Neutrophil (primary cell): ENCODE data around the gene RMDN2.
"Not testable (repeated sequence)": the region's sequence is repeated elsewhere in the genome, so short reads cannot be mapped to it uniquely, and the experiment has no call there.

Experiments
- H3K27ac ChIP-seq: fragments of 200-600 bp; sonication (generic); 2 replicates; pipeline ENCODE4 v1.5.1; 2016; ENCODE audit warnings: mild to moderate bottlenecking, moderate library complexity
- H3K27me3 ChIP-seq: fragments of 200-600 bp; sonication (generic); 2 replicates; pipeline ENCODE4 v1.6.0; 2016; ENCODE audit warnings: mild to moderate bottlenecking
- H3K36me3 ChIP-seq: fragments of 200-600 bp; sonication (generic); 2 replicates; pipeline ENCODE4 v1.5.1; 2017
- H3K4me1 ChIP-seq, 2 experiments: fragments of 200-600 bp in 1 of 2; sonication (generic) in 1 of 2; 1 replicate in 1 of 2; 2 replicates in 1 of 2; pipeline versions ENCODE4 v1.5.1 to v1.6.1; 2013 to 2016; ENCODE audit warnings: low read depth in 1 of 2, low read length in 1 of 2, mild to moderate bottlenecking in 1 of 2, moderate library complexity in 1 of 2; ENCODE audit not compliant: control insufficient read depth in 1 of 2, insufficient read depth in 1 of 2
- H3K4me3 ChIP-seq, 2 experiments: fragments of 200-600 bp in 1 of 2; sonication (generic) in 1 of 2; 1 replicate in 1 of 2; 2 replicates in 1 of 2; pipeline ENCODE4 v1.5.1; 2013 to 2016; ENCODE audit warnings: low read depth in 1 of 2, low read length in 1 of 2, mild to moderate bottlenecking in 1 of 2, moderate library complexity in 1 of 2
- H3K9me3 ChIP-seq: fragments of 200-600 bp; sonication (generic); 2 replicates; pipeline ENCODE4 v1.5.1; 2016
- TF ChIP-seq, protein P1 (sequence below): fragments of 200-600 bp; sonication (generic); IDR thresholded peaks from 2 replicates; pipeline ENCODE4 v1.5.1; 2016; ENCODE audit warnings: antibody characterized with exemption

The RMDN2 gene

DNA sequence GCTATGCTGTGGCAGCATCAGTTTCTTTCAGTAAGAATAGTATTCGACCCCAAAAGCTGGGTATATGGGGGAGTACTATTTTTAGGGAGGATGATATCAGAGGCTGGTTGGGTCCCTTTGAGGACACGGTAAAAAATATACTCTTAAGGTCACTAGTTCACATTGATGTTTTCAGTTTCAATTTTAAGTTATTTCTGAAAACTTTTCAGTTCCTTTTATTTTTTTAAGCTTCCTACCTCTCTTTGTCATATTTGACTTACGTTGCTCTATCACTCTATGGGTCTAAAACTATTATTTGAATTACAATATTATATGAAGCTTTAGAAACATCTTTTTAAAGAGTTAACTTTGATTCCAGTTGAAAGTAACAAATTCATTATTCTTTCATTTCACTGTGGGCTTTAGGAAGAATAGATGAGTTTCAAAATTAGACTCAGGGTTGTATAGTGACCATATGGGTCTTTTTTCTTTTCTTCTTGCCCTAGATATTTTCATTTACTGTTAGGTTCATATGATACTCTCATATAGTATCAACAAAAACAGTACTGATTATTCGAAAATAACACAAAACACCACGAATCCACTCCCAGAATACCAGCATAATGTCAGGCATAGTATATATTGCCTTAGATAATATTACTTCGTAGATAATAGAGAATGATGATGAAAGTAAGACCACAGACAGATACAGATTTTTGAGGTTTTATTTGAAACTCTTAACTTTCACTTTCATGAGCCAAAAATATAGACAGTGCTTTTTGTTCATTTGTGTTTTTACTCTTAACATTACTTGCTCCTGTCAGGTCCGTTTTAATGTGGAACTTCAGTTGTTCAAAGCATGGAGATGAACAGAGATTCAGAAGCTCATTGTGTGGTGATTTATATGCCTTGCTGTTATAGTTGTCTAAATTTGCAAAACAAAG lies 9.8 kb downstream of the RMDN2 start:
- no peak overlapping the region for H3K4me3 ChIP-seq
- no peak overlapping the region for H3K27ac ChIP-seq
- H3K9me3 ChIP-seq = no peaks in the 10 kb centered on the region
- no peaks in the 10 kb centered on the region for H3K36me3 ChIP-seq
- no peaks in the 10 kb centered on the region for H3K4me1 ChIP-seq
- no peaks in the 10 kb centered on the region for H3K27me3 ChIP-seq
- TF ChIP-seq, protein P1, sequence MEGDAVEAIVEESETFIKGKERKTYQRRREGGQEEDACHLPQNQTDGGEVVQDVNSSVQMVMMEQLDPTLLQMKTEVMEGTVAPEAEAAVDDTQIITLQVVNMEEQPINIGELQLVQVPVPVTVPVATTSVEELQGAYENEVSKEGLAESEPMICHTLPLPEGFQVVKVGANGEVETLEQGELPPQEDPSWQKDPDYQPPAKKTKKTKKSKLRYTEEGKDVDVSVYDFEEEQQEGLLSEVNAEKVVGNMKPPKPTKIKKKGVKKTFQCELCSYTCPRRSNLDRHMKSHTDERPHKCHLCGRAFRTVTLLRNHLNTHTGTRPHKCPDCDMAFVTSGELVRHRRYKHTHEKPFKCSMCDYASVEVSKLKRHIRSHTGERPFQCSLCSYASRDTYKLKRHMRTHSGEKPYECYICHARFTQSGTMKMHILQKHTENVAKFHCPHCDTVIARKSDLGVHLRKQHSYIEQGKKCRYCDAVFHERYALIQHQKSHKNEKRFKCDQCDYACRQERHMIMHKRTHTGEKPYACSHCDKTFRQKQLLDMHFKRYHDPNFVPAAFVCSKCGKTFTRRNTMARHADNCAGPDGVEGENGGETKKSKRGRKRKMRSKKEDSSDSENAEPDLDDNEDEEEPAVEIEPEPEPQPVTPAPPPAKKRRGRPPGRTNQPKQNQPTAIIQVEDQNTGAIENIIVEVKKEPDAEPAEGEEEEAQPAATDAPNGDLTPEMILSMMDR = no peak

DNA sequence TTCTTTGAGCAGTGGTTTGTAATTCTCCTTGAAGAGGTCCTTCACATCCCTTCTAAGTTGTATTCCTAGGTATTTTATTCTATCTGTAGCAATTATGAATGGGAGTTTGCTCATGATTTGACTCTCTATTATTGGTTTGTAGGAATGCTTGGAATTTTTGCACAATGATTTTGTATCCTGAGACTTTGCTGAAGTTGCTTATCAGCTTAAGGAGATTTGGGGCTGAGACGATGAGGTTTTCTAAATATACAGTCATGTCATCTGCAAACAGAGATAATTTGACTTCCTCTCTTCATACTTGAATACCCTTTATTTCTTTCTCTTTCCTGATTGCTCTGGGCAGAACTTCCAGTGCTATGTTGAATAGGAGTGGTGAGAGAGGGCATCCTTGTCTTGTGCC lies 12.5 kb downstream of the RMDN2 start:
- H3K9me3 ChIP-seq, H3K4me1 ChIP-seq, H3K27ac ChIP-seq, H3K4me3 ChIP-seq, H3K27me3 ChIP-seq, H3K36me3 ChIP-seq: not testable (repeated sequence)

DNA sequence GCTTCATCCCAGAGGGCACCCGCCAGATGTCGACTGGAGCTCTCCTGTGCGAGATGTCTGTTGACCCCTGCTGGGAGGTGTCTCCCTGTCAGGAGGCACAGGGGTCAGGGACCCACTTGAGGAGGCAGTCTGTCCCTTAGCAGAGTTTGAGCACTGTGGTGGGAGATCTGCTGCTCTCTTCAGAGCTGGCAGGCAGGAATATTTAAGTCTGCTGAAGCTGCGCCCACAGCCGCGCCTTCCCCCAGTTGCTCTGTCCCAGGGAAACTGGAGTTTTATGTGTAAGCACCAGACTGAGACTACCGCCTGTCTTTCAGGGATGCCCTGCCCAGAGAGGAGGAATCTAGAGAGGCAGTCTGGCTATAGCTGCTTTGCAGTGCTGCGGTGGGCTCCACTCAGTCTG lies 16.2 kb downstream of the RMDN2 start:
- not testable (repeated sequence) for H3K4me3 ChIP-seq, H3K4me1 ChIP-seq, H3K27ac ChIP-seq, H3K36me3 ChIP-seq, H3K27me3 ChIP-seq, H3K9me3 ChIP-seq

DNA sequence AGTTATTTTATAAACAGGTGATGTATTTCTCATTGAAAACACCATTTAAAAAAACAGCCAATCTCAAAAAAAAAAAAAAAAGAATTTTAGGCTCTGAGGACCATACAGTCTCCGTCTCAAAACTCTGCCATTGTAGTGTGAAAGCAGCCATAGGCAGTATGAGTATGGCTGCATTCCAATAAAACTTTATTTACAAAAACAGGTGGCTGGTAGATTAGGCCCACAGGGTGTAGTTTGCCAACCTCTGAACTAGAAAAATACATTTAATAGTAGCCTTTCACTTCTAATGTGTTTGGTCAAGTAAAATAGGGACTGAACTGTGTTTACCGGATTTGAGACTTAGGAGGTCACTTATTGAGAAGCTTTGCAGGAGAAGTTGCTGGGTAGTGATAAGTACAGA lies 19.2 kb downstream of the RMDN2 start:
- no peak overlapping the region for H3K4me3 ChIP-seq

DNA sequence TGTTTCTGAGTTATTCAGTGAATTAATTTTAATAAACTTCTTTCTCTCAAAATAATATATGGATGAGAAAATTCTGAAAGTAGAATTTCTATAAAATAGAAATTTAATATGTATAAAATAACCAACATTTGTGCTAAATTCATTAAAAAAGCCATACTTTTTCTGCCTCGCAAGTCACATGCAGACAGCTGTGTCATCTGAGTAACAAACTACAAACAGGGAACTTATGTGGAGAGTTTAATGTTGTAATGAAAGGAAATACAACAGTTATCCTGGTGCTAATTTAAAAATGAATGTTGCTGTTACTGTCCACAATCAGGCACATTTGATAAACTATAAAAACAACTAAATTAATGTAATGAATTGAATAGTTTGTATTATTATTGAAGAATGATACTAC lies 22.2 kb downstream of the RMDN2 start:
- H3K36me3 ChIP-seq = no peaks in the 10 kb centered on the region
- TF ChIP-seq, protein P1 = no peak
- no peaks in the 10 kb centered on the region for H3K9me3 ChIP-seq
- H3K4me1 ChIP-seq = no peaks in the 10 kb centered on the region
- no peak overlapping the region for H3K4me3 ChIP-seq
- no peak overlapping the region for H3K27ac ChIP-seq
- no peaks in the 10 kb centered on the region for H3K27me3 ChIP-seq

More for the DNA sequence above, 19.2 kb downstream of the RMDN2 start:
- TF ChIP-seq, protein P1 = no peak
- no peaks in the 10 kb centered on the region for H3K27me3 ChIP-seq
- no peaks in the 10 kb centered on the region for H3K36me3 ChIP-seq
- no peaks in the 10 kb centered on the region for H3K4me1 ChIP-seq
- H3K27ac ChIP-seq = no peak overlapping the region
- H3K9me3 ChIP-seq = no peaks in the 10 kb centered on the region

DNA sequence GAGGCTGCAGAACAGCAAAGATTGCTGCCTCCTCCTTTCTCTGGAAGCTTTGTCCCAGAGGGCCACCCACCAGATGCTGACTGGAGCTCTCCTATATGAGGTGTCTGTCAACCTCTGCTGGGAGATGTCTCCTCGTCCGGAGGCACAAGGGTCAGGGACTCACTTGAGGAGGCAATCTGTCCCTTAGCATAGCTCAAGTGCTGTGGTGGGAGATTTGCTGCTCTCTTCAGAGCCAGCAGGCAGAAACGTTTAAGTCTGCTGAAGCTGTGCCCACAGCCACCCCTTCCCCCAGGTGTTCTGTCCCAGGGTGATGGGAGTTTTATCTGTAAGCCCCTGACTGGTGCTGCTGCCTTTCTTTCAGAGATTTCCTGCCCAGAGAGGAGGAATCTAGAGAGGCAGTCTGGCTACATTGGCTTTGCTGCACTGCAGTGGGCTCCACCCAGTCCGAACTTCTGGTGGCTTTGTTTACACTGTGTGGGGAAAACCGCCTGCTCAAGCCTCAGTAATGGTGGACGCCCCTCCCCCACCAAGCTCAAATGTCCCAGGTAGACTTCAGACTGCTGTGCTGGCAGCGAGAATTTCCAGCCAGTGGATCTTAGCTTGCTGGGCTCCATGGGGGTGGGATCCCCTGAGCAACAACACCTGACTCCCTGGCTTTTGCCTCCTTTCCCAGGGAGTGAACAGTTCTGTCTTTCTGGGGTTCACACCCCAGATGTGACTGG lies 37.1 kb downstream of the RMDN2 start:
- H3K36me3 ChIP-seq, H3K4me1 ChIP-seq, H3K9me3 ChIP-seq, H3K27ac ChIP-seq, H3K27me3 ChIP-seq, H3K4me3 ChIP-seq: not testable (repeated sequence)

DNA sequence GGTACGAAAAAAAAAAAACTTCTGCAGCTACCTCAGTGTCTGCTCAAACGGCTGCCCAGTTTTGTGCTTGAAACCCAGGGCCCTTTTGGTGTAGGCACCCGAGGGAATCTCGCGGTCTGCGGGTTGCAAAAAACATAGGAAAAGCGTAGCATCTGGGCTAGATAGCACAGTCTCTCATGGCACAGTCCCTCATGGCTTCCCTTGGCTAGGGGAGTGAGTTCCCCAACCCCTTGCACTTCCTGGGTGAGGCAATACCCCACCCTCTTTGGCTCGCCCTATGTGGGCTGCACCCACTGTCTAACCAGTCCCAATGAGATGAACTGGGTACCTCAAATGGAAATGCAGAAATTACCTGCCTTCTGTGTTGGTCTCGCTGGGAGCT lies 37.6 kb downstream of the RMDN2 start:
- not testable (repeated sequence) for H3K27me3 ChIP-seq, H3K27ac ChIP-seq, H3K4me3 ChIP-seq, H3K36me3 ChIP-seq, H3K9me3 ChIP-seq, H3K4me1 ChIP-seq

DNA sequence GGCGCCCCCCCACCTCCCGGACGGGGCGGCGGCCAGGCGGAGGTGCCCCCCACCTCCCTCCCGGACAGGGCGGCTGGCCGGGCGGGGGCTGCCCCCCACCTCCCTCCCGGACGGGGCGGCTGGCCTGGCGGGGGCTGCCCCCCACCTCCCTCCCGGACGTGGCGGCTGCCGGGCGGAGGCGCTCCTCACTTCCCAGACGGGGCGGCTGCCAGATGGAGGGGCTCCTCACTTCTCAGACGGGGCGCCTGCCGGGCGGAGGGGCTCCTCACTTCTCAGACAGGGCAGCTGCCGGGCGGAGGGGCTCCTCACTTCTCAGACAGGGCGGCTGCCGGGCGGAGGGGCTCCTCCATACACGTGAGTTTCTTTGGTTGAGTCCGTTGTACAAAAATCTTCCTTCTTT lies 38.8 kb downstream of the RMDN2 start:
- H3K4me3 ChIP-seq, H3K4me1 ChIP-seq, H3K27ac ChIP-seq, H3K36me3 ChIP-seq, H3K27me3 ChIP-seq, H3K9me3 ChIP-seq: not testable (repeated sequence)
